H1 (cell line): ENCODE measurements around the gene KMT5C. TPM values are rescaled to one million over a fixed set of nuclear protein-coding genes. Genes with fewer than 3 reads are reported as not detected.
A peak's percentile ranks its signal among the peaks of the same experiment; 100 is the strongest.

Source experiments
- CTCF ChIA-PET: fragments of 300-600 bp; sonication (Branson Sonifier 250); formaldehyde crosslinking; loops from one replicate; lab custom pipeline; 2021; ENCODE audit not compliant: partially characterized antibody; lab: Charles Lee
- POLR2A ChIA-PET: fragments of 300-600 bp; sonication (Branson Sonifier 250); formaldehyde crosslinking; loops from one replicate; lab custom pipeline; 2021; ENCODE audit warnings: inconsistent platforms; ENCODE audit not compliant: partially characterized antibody; lab: Charles Lee
- DNase-seq, 2 experiments: peaks; one replicate each; pipeline versions ENCODE4 v3.0.0 to v3.0.0-alpha.2; 2010 to 2022; ENCODE audit warnings: low spot score in 2 of 2, low read depth in 1 of 2, mixed read lengths in 1 of 2
- FAIRE-seq: peaks from 2 replicates; lab custom pipeline; 2011; peaks lifted over from hg19 to GRCh38; lab: Jason Lieb, UNC
- H2AFZ ChIP-seq: 2 replicates; pipeline ENCODE4 v1.8.1; 2012; ENCODE audit warnings: low read length, inconsistent platforms
- H2AK5ac ChIP-seq: 2 replicates; pipeline ENCODE4 v1.6.1; 2013; ENCODE audit warnings: low read depth, low read length
- H2BK120ac ChIP-seq: replicated peaks from 2 replicates; pipeline ENCODE3; 2013; ENCODE audit warnings: low read depth, low read length, inconsistent platforms
- H2BK12ac ChIP-seq: 2 replicates; pipeline ENCODE4 v1.6.1; 2013; ENCODE audit warnings: low read depth, low read length
- H2BK15ac ChIP-seq: 2 replicates; pipeline ENCODE4 v1.6.1; 2013; ENCODE audit warnings: low read length
- H2BK20ac ChIP-seq: 2 replicates; pipeline ENCODE4 v1.6.1; 2013; ENCODE audit warnings: low read length
- H2BK5ac ChIP-seq: 2 replicates; pipeline ENCODE4 v1.6.1; 2013; ENCODE audit warnings: low read depth, low read length
- H3K14ac ChIP-seq: 2 replicates; pipeline ENCODE4 v1.6.1; 2013; ENCODE audit warnings: inconsistent platforms; ENCODE audit not compliant: insufficient read length
- H3K18ac ChIP-seq: 2 replicates; pipeline ENCODE4 v1.6.1; 2013; ENCODE audit warnings: low read length; ENCODE audit errors: extremely low read depth
- H3K23ac ChIP-seq: 2 replicates; pipeline ENCODE4 v1.6.1; 2013; ENCODE audit warnings: inconsistent platforms; ENCODE audit not compliant: insufficient read length
- H3K23me2 ChIP-seq: 2 replicates; pipeline ENCODE4 v1.6.1; 2013; ENCODE audit warnings: low read depth, low read length
- H3K27ac ChIP-seq: 2 replicates; pipeline ENCODE4 v1.6.1; 2011; ENCODE audit warnings: low read depth, low read length, inconsistent platforms
- H3K27me3 ChIP-seq, 4 experiments: replicated peaks in 1 of 4; 1 replicate in 1 of 4; 2 replicates in 3 of 4; pipeline versions ENCODE4 v1.6.1 to v1.8.1; 2011 to 2013; ENCODE audit warnings: low read length in 3 of 4, mild to moderate bottlenecking in 3 of 4, inconsistent platforms in 2 of 4, mixed read lengths in 2 of 4, moderate library complexity in 1 of 4; ENCODE audit not compliant: control insufficient read depth in 3 of 4, insufficient read depth in 3 of 4; ENCODE audit errors: extremely low read depth in 1 of 4
- H3K36me3 ChIP-seq, 4 experiments: 2 replicates each; pipeline versions ENCODE4 v1.6.1 to v1.8.1; 2011 to 2013; ENCODE audit warnings: mild to moderate bottlenecking in 4 of 4, low read length in 3 of 4, moderate library complexity in 2 of 4, control low read depth in 1 of 4, inconsistent platforms in 1 of 4; ENCODE audit not compliant: insufficient read depth in 4 of 4, control insufficient read depth in 2 of 4
- H3K4ac ChIP-seq: replicated peaks from 2 replicates; pipeline ENCODE3; 2013; ENCODE audit warnings: low read length, low read depth, mixed read lengths, inconsistent platforms; ENCODE audit not compliant: insufficient read length
- H3K4me1 ChIP-seq, 4 experiments: replicated peaks in 1 of 4; 1 replicate in 1 of 4; 2 replicates in 3 of 4; pipeline versions ENCODE4 v1.6.1 to v1.8.1; 2011 to 2013; ENCODE audit warnings: low read length in 3 of 4, inconsistent platforms in 2 of 4, mixed read lengths in 1 of 4; ENCODE audit not compliant: insufficient read depth in 4 of 4, control insufficient read depth in 3 of 4
- H3K4me2 ChIP-seq, 2 experiments: 2 replicates each; pipeline versions ENCODE4 v1.6.1 to v1.8.1; 2011 to 2013; ENCODE audit warnings: low read depth in 2 of 2, low read length in 2 of 2, control low read depth in 1 of 2, inconsistent platforms in 1 of 2, mild to moderate bottlenecking in 1 of 2; ENCODE audit not compliant: insufficient read depth in 1 of 2
- H3K4me3 ChIP-seq, 4 experiments: fragments of 200-600, 300-600 bp in 1 of 4; sonication (generic), shearing (Covaris generic), sonication (Bioruptor Twin) in 1 of 4; 2 replicates each; pipeline versions ENCODE4 v1.5.1 to v1.8.1; 2011 to 2016; ENCODE audit warnings: low read length in 4 of 4, low read depth in 3 of 4, control low read depth in 2 of 4, inconsistent platforms in 2 of 4, mild to moderate bottlenecking in 2 of 4, mixed read lengths in 1 of 4, moderate library complexity in 1 of 4; ENCODE audit not compliant: insufficient read depth in 2 of 4; ENCODE audit errors: extremely low read depth in 1 of 4
- H3K56ac ChIP-seq: replicated peaks from 2 replicates; pipeline ENCODE3; 2013; ENCODE audit warnings: low read depth, mild to moderate bottlenecking, mixed read lengths, low read length, inconsistent platforms; ENCODE audit not compliant: insufficient read length
- H3K79me1 ChIP-seq: 2 replicates; pipeline ENCODE4 v1.6.1; 2013; ENCODE audit warnings: low read depth, low read length, control low read depth
- H3K79me2 ChIP-seq, 2 experiments: 2 replicates each; pipeline versions ENCODE4 v1.6.1 to v1.8.1; 2012 to 2013; ENCODE audit warnings: low read length in 2 of 2, mild to moderate bottlenecking in 2 of 2, inconsistent platforms in 1 of 2; ENCODE audit not compliant: insufficient read depth in 2 of 2, control insufficient read depth in 1 of 2
- H3K9ac ChIP-seq, 4 experiments: replicated peaks in 1 of 4; 1 replicate in 1 of 4; 2 replicates in 3 of 4; pipeline versions ENCODE4 v1.6.1 to v1.8.1; 2011 to 2013; ENCODE audit warnings: low read depth in 3 of 4, low read length in 3 of 4, control low read depth in 2 of 4, mild to moderate bottlenecking in 2 of 4, moderate library complexity in 2 of 4, inconsistent platforms in 1 of 4; ENCODE audit errors: extremely low read depth in 1 of 4
- H3K9me3 ChIP-seq, 2 experiments: 2 replicates each; pipeline versions ENCODE4 v1.6.1 to v1.8.1; 2012 to 2013; ENCODE audit warnings: mild to moderate bottlenecking in 2 of 2, moderate library complexity in 2 of 2, control low read depth in 1 of 2, inconsistent platforms in 1 of 2, low read depth in 1 of 2, low read length in 1 of 2, mixed read lengths in 1 of 2; ENCODE audit not compliant: insufficient read depth in 2 of 2
- H4K20me1 ChIP-seq, 2 experiments: replicated peaks in 1 of 2; 2 replicates each; pipeline versions ENCODE3 to v1.8.1; 2011 to 2013; ENCODE audit warnings: inconsistent platforms in 2 of 2, low read length in 2 of 2, mild to moderate bottlenecking in 1 of 2; ENCODE audit not compliant: insufficient read depth in 2 of 2, control insufficient read depth in 1 of 2
- H4K5ac ChIP-seq: 2 replicates; pipeline ENCODE4 v1.6.1; 2013; ENCODE audit warnings: low read length, low read depth, mixed read lengths, inconsistent platforms; ENCODE audit not compliant: insufficient read length
- H4K8ac ChIP-seq: 2 replicates; pipeline ENCODE4 v1.8.0; 2013; ENCODE audit warnings: mild to moderate bottlenecking, moderate library complexity, low read length, inconsistent platforms; ENCODE audit not compliant: insufficient read depth; ENCODE audit errors: extremely low read depth
- H4K91ac ChIP-seq: replicated peaks from 2 replicates; pipeline ENCODE3; 2013; ENCODE audit warnings: low read length, mixed read lengths, inconsistent platforms; ENCODE audit not compliant: insufficient read length
- FOSL1 ChIP-seq: IDR thresholded peaks from 2 replicates; pipeline ENCODE4 v1.6.1; 2011; ENCODE audit warnings: mild to moderate bottlenecking, low read depth, low read length, moderate library complexity; ENCODE audit not compliant: insufficient read depth
- HDAC6 ChIP-seq: IDR thresholded peaks from one replicate; pipeline ENCODE4 v1.7.1; 2012; ENCODE audit warnings: low read depth, mild to moderate bottlenecking, inconsistent platforms, low read length, moderate library complexity
- JUN ChIP-seq: IDR thresholded peaks from 2 replicates; pipeline ENCODE4 v1.6.1; 2011; ENCODE audit warnings: low read depth, mild to moderate bottlenecking, improper control_type of control experiment, low read length
- POLR2A ChIP-seq, 2 experiments: IDR thresholded peaks; 1 replicate in 1 of 2; 2 replicates in 1 of 2; pipeline ENCODE4 v1.6.1; 2011; ENCODE audit warnings: low read depth in 2 of 2, low read length in 2 of 2, mild to moderate bottlenecking in 2 of 2; ENCODE audit errors: control extremely low read depth in 1 of 2
- POLR2AphosphoS5 ChIP-seq: IDR thresholded peaks from 2 replicates; pipeline ENCODE4 v1.6.1; 2011; ENCODE audit warnings: low read depth, low read length
- RNF2 ChIP-seq: fragments of 200-900, 300-1000 bp; sonication (generic); IDR thresholded peaks from 2 replicates; pipeline ENCODE4 v1.7.1; 2016; ENCODE audit warnings: borderline replicate concordance, low read depth, mild to moderate bottlenecking, antibody characterized with exemption, low read length; ENCODE audit not compliant: poor library complexity, severe bottlenecking; ENCODE audit errors: missing control alignments
- TEAD4 ChIP-seq: IDR thresholded peaks from 2 replicates; pipeline ENCODE4 v1.6.1; 2012; ENCODE audit warnings: low read depth, low read length, inconsistent platforms, mixed read lengths
- WGBS, 2 experiments: shearing (Covaris generic) in 1 of 2; methylation state at CpG; one replicate each; pipeline versions ENCODE4 v1.1.6 to v1.1.7; 2013 to 2015; ENCODE audit warnings: low lambda C conversion rate in 2 of 2, mixed read lengths in 2 of 2, inconsistent platforms in 1 of 2, low coverage in 1 of 2, missing lambda C conversion rate in 1 of 2; ENCODE audit not compliant: insufficient replicate concordance in 2 of 2, insufficient coverage in 1 of 2, insufficient read length in 1 of 2; ENCODE audit errors: extremely low coverage in 1 of 2, missing lambda C conversion rate in 1 of 2; 5-methylcytosine and 5-hydroxymethylcytosine counted together
- polyA plus RNA-seq, 7 experiments: library from polyadenylated mRNA; depleted of rRNA in 3 of 7; stranded (reverse) in 5 of 7; unstranded in 2 of 7; fragments of >200 nt in 5 of 7; fragments of 200-250 nt in 2 of 7; gene quantifications; 1 replicate in 5 of 7; 2 replicates in 1 of 7; 4 replicates in 1 of 7; pipeline versions ENCODE4 v1.2.1 to v1.2.3, GENCODE V29; 2011 to 2013; ENCODE audit warnings: missing spikeins in 2 of 7, mixed read lengths in 2 of 7
- total RNA-seq: library from RNA; stranded (reverse); fragmentation: NEBNext Ultra II Directional; extraction: Animal tissue kit (Norgen Biotek cat#: 25700); gene quantifications from 2 replicates; pipeline ENCODE4 v1.2.1, GENCODE V29; 2021
- TF ChIP-seq, protein P1 (sequence below): IDR thresholded peaks from 2 replicates; pipeline ENCODE4 v1.6.1; 2011; ENCODE audit warnings: low read length, improper control_type of control experiment

KMT5C gene
- total and polyA plus RNA-seq, 2 of the 8 experiments (the other 6 are each of a cell fraction or from before 2014, with no cell fraction given): 24.9 to 31.5 TPM

GRCh38 chr19:55353356-55353802 is 13.7 kb downstream of the KMT5C start:
- Histone ChIP-seq H3K9ac (no peak overlapping the region; a peak in 2 of 7 replicates), H2BK120ac (no peak overlapping the region), H3K18ac (no peak overlapping the region; the same call in 1 of the 2 replicates), H3K36me3 (peaks cover 0 to 11% (median 0%) of the 10 kb centered on the region in 4 experiments; a peak in 1 of 8 replicates), H4K8ac (no peak overlapping the region; the same call in 1 of the 2 replicates), H3K4ac (peak overlapping the region; percentile 49), H2BK12ac (peak overlapping the region; percentile 90; the same call in 1 of the 2 replicates), H3K79me1 (no peaks in the 10 kb centered on the region), H3K23ac (no peak overlapping the region), H4K91ac (no peak overlapping the region), H2AK5ac (no peak overlapping the region), H3K4me3 (peak overlapping the region; percentile 32 to 66 (median 50)), H3K27me3 (peaks cover 17 to 56% (median 44%) of the 10 kb centered on the region in 4 experiments), H4K20me1 (peaks cover 0 to 10% of the 10 kb centered on the region in 2 experiments), H3K27ac (no peak overlapping the region), H2AFZ (no peak overlapping the region), H3K79me2 (no peaks in the 10 kb centered on the region), H2BK20ac (no peak overlapping the region), H3K4me2 (peak overlapping the region; percentile 88 to 96), H4K5ac (no peak overlapping the region), H2BK5ac (no peak overlapping the region), H2BK15ac (peak overlapping the region; percentile 88; the same call in 1 of the 2 replicates), H3K56ac (no peak overlapping the region), H3K4me1 (peaks cover 4 to 32% (median 17%) of the 10 kb centered on the region in 4 experiments), H3K14ac (no peak overlapping the region), H3K9me3 (no peaks in the 10 kb centered on the region), H3K23me2 (peaks cover 12% of the 10 kb centered on the region; the same call in 1 of the 2 replicates)
- FAIRE-seq (no peak), DNase-seq (no peak)
- POLR2A ChIA-PET: interaction anchor here (1.2 to 7.9 kb wide), 9 partner anchors 9 to 71 kb away, joined by 3 to 58 read pairs (median 5); partner anchors contain the start of genes GARIN5B, IL11 and KMT5C
- CTCF ChIA-PET: interaction anchor here (1.2 to 1.7 kb wide), 2 partner anchors 32 to 70 kb away, joined by 3 to 4 read pairs; partner anchors contain the start of gene BRSK1
- WGBS, 2 experiments: 13% methylated on average over 23 of the region's 24 CpGs; no CpG with 5 or more reads in 1 of the 2 experiments
- TF ChIP-seq JUN (no peak), FOSL1 (no peak), HDAC6 (no peak), TEAD4 (no peak), RNF2 (no peak), POLR2A (IDR thresholded peaks at IDR 0.05; ENCODE audit: control extremely low read depth in 1 of 2, low read depth in 2 of 2, low read length in 2 of 2) (peak in 1 of 2 experiments; percentile 26; a peak in 1 of 3 replicates), POLR2AphosphoS5 (0 out of 2 replicates have a peak, but pooled peaks have one; percentile 26)
- TF ChIP-seq, protein P1, sequence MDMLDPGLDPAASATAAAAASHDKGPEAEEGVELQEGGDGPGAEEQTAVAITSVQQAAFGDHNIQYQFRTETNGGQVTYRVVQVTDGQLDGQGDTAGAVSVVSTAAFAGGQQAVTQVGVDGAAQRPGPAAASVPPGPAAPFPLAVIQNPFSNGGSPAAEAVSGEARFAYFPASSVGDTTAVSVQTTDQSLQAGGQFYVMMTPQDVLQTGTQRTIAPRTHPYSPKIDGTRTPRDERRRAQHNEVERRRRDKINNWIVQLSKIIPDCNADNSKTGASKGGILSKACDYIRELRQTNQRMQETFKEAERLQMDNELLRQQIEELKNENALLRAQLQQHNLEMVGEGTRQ: no peak
